ENCODE measurements around the gene PLPPR2.

DNA sequence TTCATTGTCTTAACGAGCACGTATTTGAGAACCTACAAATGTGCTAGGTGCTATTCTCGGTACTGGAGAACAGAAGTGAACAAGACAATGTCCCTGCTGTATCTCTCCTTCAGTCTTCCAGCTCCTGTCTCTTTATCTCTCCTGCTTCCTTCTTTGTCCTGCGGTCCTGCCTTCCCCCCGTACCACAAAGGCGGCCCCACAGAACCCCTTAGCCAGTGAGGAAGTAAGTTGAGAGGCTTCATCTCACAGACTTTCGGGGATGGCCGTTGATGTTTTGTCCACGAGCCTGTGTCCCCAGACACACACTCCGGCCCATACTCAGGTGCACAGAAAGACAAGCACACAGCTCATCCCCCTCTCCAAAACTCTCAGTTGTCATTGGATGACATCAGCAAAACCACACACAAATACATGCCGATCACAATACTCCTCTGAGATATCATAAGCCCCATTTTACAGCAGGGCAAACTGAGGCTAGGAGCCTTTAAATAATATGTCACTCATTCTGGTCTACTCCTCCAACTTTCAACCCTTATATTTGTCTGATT, 18.7 kb downstream of the PLPPR2 start:
- TF ChIP-seq TAF1 (IDR thresholded peaks at IDR 0.05; ENCODE audit: low read depth, low read length) (no peak), POLR2A (IDR thresholded peaks at IDR 0.05; ENCODE audit: low read depth, low read length) (no peak), POLR2AphosphoS5 (IDR thresholded peaks at IDR 0.05; ENCODE audit: low read depth, low read length) (no peak), POU2F2 (IDR thresholded peaks at IDR 0.05; ENCODE audit: low read depth, low read length) (no peak)
